ENCODE results near the gene PDE8B.

DNA sequence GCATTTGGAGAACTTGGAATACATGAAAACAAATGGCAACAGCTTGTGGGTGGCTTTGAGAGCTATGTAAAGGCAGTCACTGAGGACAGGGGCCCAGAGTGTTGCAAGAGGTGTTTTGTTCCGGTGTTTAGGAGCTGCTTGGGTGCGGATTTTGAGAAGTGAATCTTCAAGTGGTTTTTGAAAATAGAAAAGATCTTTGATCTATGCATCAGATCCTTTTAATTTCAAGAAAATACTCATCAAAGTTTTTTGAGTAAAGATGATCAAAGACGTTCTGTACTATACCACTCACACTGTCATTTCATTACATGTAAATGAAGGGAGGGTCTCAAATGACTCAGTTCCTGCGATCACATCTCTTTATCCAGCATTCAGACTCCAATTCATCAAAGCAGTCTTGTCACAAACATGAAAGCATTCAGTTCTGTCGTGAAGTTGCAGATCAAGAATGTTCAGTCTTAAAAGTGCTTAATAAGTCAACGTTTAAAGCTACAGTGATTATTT is 169.1 kb downstream of the PDE8B start:
- TF ChIP-seq, protein P1, sequence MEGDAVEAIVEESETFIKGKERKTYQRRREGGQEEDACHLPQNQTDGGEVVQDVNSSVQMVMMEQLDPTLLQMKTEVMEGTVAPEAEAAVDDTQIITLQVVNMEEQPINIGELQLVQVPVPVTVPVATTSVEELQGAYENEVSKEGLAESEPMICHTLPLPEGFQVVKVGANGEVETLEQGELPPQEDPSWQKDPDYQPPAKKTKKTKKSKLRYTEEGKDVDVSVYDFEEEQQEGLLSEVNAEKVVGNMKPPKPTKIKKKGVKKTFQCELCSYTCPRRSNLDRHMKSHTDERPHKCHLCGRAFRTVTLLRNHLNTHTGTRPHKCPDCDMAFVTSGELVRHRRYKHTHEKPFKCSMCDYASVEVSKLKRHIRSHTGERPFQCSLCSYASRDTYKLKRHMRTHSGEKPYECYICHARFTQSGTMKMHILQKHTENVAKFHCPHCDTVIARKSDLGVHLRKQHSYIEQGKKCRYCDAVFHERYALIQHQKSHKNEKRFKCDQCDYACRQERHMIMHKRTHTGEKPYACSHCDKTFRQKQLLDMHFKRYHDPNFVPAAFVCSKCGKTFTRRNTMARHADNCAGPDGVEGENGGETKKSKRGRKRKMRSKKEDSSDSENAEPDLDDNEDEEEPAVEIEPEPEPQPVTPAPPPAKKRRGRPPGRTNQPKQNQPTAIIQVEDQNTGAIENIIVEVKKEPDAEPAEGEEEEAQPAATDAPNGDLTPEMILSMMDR (IDR thresholded peaks at IDR 0.05), result no peak
- TF ChIP-seq POLR2A (IDR thresholded peaks at IDR 0.05), result no peak

Measured in right lobe of liver (tissue), 4 donors.